OCI-LY3 (cell line): Measurements from ENCODE around the gene RAD54L2.
"Not testable (repeated sequence)": the region's sequence is repeated elsewhere in the genome, so short reads cannot be mapped to it uniquely, and the experiment has no call there.

Experiments
- H2AFZ ChIP-seq: fragments of 200-600, 300-600 bp; shearing (Covaris generic); 2 replicates; pipeline ENCODE4 v1.6.0; 2014; ENCODE audit warnings: antibody characterized with exemption, low read depth, low read length
- H3K27ac ChIP-seq: fragments of 200-600, 300-600 bp; sonication (generic); 2 replicates; pipeline ENCODE4 v1.5.1; 2014; ENCODE audit warnings: mild to moderate bottlenecking, low read length, moderate library complexity, mixed read lengths
- H3K27me3 ChIP-seq: fragments of 200-600, 300-600 bp; sonication (generic); 2 replicates; pipeline ENCODE4 v1.6.1; 2014; ENCODE audit warnings: low read depth, low read length, mixed read lengths
- H3K36me3 ChIP-seq: fragments of 200-600, 300-600 bp; sonication (generic); replicated peaks from 2 replicates; pipeline ENCODE3; 2014; ENCODE audit warnings: low read depth, low read length, mixed read lengths
- H3K4me1 ChIP-seq: fragments of 300-600, 200-600 bp; sonication (generic); 2 replicates; pipeline ENCODE4 v1.6.1; 2014; ENCODE audit warnings: low read length, mixed read lengths
- H3K4me2 ChIP-seq: fragments of 200-600, 300-600 bp; sonication (generic); 2 replicates; pipeline ENCODE4 v1.6.1; 2014; ENCODE audit warnings: low read length, mixed read lengths
- H3K4me3 ChIP-seq: fragments of 300-600, 200-600 bp; sonication (generic); 2 replicates; pipeline ENCODE4 v1.5.1; 2014; ENCODE audit warnings: antibody characterized with exemption, mild to moderate bottlenecking, low read length, moderate library complexity
- H3K79me2 ChIP-seq: fragments of 300-600, 200-600 bp; shearing (Covaris generic); 2 replicates; pipeline ENCODE4 v1.6.1; 2014; ENCODE audit warnings: mild to moderate bottlenecking, low read length, mixed read lengths
- H3K9ac ChIP-seq: fragments of 300-600, 200-600 bp; shearing (Covaris generic); 2 replicates; pipeline ENCODE4 v1.6.0; 2014; ENCODE audit warnings: mild to moderate bottlenecking, low read length, moderate library complexity
- H3K9me3 ChIP-seq: fragments of 200-600, 300-600 bp; shearing (Covaris generic); 2 replicates; pipeline ENCODE4 v1.6.1; 2014; ENCODE audit warnings: low read length, mixed read lengths; ENCODE audit not compliant: insufficient read depth
- H4K20me1 ChIP-seq: fragments of 200-600, 300-600 bp; sonication (generic); 2 replicates; pipeline ENCODE4 v1.6.1; 2016; ENCODE audit warnings: low read length, mixed read lengths; ENCODE audit not compliant: insufficient read depth
- CTCF ChIP-seq: fragments of 200-600, 300-600 bp; sonication (generic); IDR thresholded peaks from 2 replicates; pipeline ENCODE4 v1.5.1; 2014; ENCODE audit warnings: antibody characterized with exemption, low read length, low read depth
- EZH2phosphoT487 ChIP-seq: fragments of 200-600 bp; shearing (Covaris generic); IDR thresholded peaks from 2 replicates; pipeline ENCODE4 v1.6.1; 2018; ENCODE audit warnings: antibody characterized with exemption, mixed run types, low read depth

RAD54L2 gene

GRCh38 chr3:51522273-51522962 is 16.1 kb upstream of the RAD54L2 start:
- Histone ChIP-seq H3K4me3 (no peak overlapping the region), H3K9me3 (no peaks in the 10 kb centered on the region), H4K20me1 (no peaks in the 10 kb centered on the region), H3K4me1 (peaks cover 13% of the 10 kb centered on the region), H3K27me3 (peaks cover 8% of the 10 kb centered on the region), H3K9ac (no peak overlapping the region), H2AFZ (no peak overlapping the region), H3K4me2 (no peak overlapping the region), H3K36me3 (no peaks in the 10 kb centered on the region), H3K79me2 (no peaks in the 10 kb centered on the region), H3K27ac (no peak overlapping the region)
- TF ChIP-seq EZH2phosphoT487 (no peak), CTCF (no peak)

GRCh38 chr3:51524874-51525273 is 13.6 kb upstream of the RAD54L2 start:
- not testable (repeated sequence) for H3K27ac ChIP-seq, H3K9ac ChIP-seq, H2AFZ ChIP-seq, H3K4me3 ChIP-seq, H3K79me2 ChIP-seq, H4K20me1 ChIP-seq, H3K36me3 ChIP-seq, H3K27me3 ChIP-seq, H3K4me2 ChIP-seq, H3K9me3 ChIP-seq
- H3K4me1 ChIP-seq = peaks cover 13% of the 10 kb centered on the region

- Histone ChIP-seq H3K4me2 (no peak overlapping the region), H3K27ac (no peak overlapping the region)
Observed at GRCh38 chr3:51530485-51530884, 8.0 kb upstream of the RAD54L2 start.

GRCh38 chr3:51535146-51536019 is 3.1 kb upstream of the RAD54L2 start:
- H4K20me1 ChIP-seq = no peaks in the 10 kb centered on the region
- H3K4me1 ChIP-seq = peaks cover 18% of the 10 kb centered on the region
- H3K9ac ChIP-seq = no peak overlapping the region
- H3K4me3 ChIP-seq = no peak overlapping the region
- H3K9me3 ChIP-seq = no peaks in the 10 kb centered on the region
- H2AFZ ChIP-seq = no peak overlapping the region
- H3K36me3 ChIP-seq = no peaks in the 10 kb centered on the region
- H3K4me2 ChIP-seq = no peak overlapping the region
- H3K27me3 ChIP-seq = no peaks in the 10 kb centered on the region
- H3K79me2 ChIP-seq = peaks cover 26% of the 10 kb centered on the region
- no peak for TF ChIP-seq CTCF
- TF ChIP-seq EZH2phosphoT487 = no peak
- no peak overlapping the region for H3K27ac ChIP-seq

More at GRCh38 chr3:51530485-51530884, 8.0 kb upstream of the RAD54L2 start:
- H4K20me1 ChIP-seq = no peaks in the 10 kb centered on the region
- no peak overlapping the region for H3K9ac ChIP-seq
- no peak for TF ChIP-seq EZH2phosphoT487
- TF ChIP-seq CTCF = no peak
- peaks cover 13% of the 10 kb centered on the region for H3K27me3 ChIP-seq
- peaks cover under 1% of the 10 kb centered on the region; the same call in 1 of the 2 replicates for H3K4me1 ChIP-seq
- H2AFZ ChIP-seq = no peak overlapping the region
- H3K4me3 ChIP-seq = no peak overlapping the region
- H3K79me2 ChIP-seq = no peaks in the 10 kb centered on the region
- no peaks in the 10 kb centered on the region for H3K9me3 ChIP-seq
- no peaks in the 10 kb centered on the region for H3K36me3 ChIP-seq

GRCh38 chr3:51537631-51538030 is 888 bp upstream of the RAD54L2 start:
- not testable (repeated sequence) for H4K20me1 ChIP-seq, H3K36me3 ChIP-seq, H3K27ac ChIP-seq, H3K9me3 ChIP-seq, H3K27me3 ChIP-seq
- Histone ChIP-seq H3K4me2 (peak overlapping the region; percentile 92), H3K4me1 (peaks cover 18% of the 10 kb centered on the region), H2AFZ (peak overlapping the region; percentile 100), H3K79me2 (peaks cover 46% of the 10 kb centered on the region), H3K9ac (peak overlapping the region; percentile 96; the same call in 1 of the 2 replicates), H3K4me3 (peak overlapping the region; percentile 88)
